ENCODE measurements around the gene SPATS2. TPM values are rescaled to one million over a fixed set of nuclear protein-coding genes. Genes with fewer than 3 reads are reported as not detected.

The SPATS2 gene
- total RNA-seq, 1 donor from 2014 or later = 7.0 TPM

- intact Hi-C loops (cut with DNase I) = no loop called here
- no peak for ATAC-seq (ENCODE audit: poor library complexity)
- DNase-seq = no peak
Observed at GRCh38 chr12:49556391-49557186, 189.3 kb downstream of the SPATS2 start.

- DNase-seq (no peak), ATAC-seq (ENCODE audit: poor library complexity) (no peak)
- intact Hi-C loops (cut with DNase I) = no loop called here
Observed at GRCh38 chr12:49557187-49557916, 190.1 kb downstream of the SPATS2 start.

- DNase-seq = no peak
- intact Hi-C loops (cut with DNase I) = no loop called here
- ATAC-seq (ENCODE audit: poor library complexity) = peak; percentile 29
Observed at GRCh38 chr12:49557917-49558215, 190.6 kb downstream of the SPATS2 start.

- no peak for DNase-seq
Observed at GRCh38 chr12:49558526-49558925, 191.3 kb downstream of the SPATS2 start.

GRCh38 chr12:49559011-49559675 lies 191.9 kb downstream of the SPATS2 start:
- ATAC-seq (ENCODE audit: poor library complexity) = no peak
- intact Hi-C loops (cut with DNase I) = no loop called here
- DNase-seq = no peak

More at GRCh38 chr12:49558526-49558925, 191.3 kb downstream of the SPATS2 start:
- no peak for ATAC-seq (ENCODE audit: poor library complexity)
- intact Hi-C loops (cut with DNase I) = no loop called here

- DNase-seq = no peak
- intact Hi-C loops (cut with DNase I) = no loop called here
- no peak for ATAC-seq (ENCODE audit: poor library complexity)
Observed at GRCh38 chr12:49560695-49561094, 193.4 kb downstream of the SPATS2 start.

- intact Hi-C loops (cut with DNase I) = no loop called here
- ATAC-seq (ENCODE audit: poor library complexity) (no peak), DNase-seq (no peak)
Observed at GRCh38 chr12:49562233-49562632, 195.0 kb downstream of the SPATS2 start.

GRCh38 chr12:49562831-49563230 lies 195.6 kb downstream of the SPATS2 start:
- no peak for DNase-seq
- intact Hi-C loops (cut with DNase I) = no loop called here
- ATAC-seq (ENCODE audit: poor library complexity) = no peak

- ATAC-seq (ENCODE audit: poor library complexity) (no peak), DNase-seq (no peak)
- intact Hi-C loops (cut with DNase I) = no loop called here
Observed at GRCh38 chr12:49563951-49564685, 196.9 kb downstream of the SPATS2 start.

- DNase-seq (no peak), ATAC-seq (ENCODE audit: poor library complexity) (peak; percentile 74)
- intact Hi-C loops (cut with DNase I) = no loop called here
Observed at GRCh38 chr12:49564686-49565405, 197.6 kb downstream of the SPATS2 start.

- intact Hi-C loops (cut with DNase I) = no loop called here
- ATAC-seq (ENCODE audit: poor library complexity) = no peak
- DNase-seq = no peak
Observed at GRCh38 chr12:49565406-49566265, 198.4 kb downstream of the SPATS2 start.

GRCh38 chr12:49566361-49566760 lies 199.1 kb downstream of the SPATS2 start:
- intact Hi-C loops (cut with DNase I) = no loop called here
- DNase-seq (no peak), ATAC-seq (ENCODE audit: poor library complexity) (no peak)

GRCh38 chr12:49567302-49567610 lies 200.0 kb downstream of the SPATS2 start:
- intact Hi-C loops (cut with DNase I) = no loop called here
- ATAC-seq (ENCODE audit: poor library complexity) (peak; percentile 0), DNase-seq (no peak)

GRCh38 chr12:49567611-49568441 lies 200.6 kb downstream of the SPATS2 start, which contains the start of gene MCRS1:
Gene MCRS1, minus strand, starts transcription at chr12:49568142. Its CDS starts 1,411 bp downstream, at chr12:49566731.
- DNase-seq (peak; percentile 92), ATAC-seq (ENCODE audit: poor library complexity) (peak; percentile 87)
- intact Hi-C loops (cut with DNase I) = no loop called here

- DNase-seq = no peak
- intact Hi-C loops (cut with DNase I) = no loop called here
- peak; percentile 6 for ATAC-seq (ENCODE audit: poor library complexity)
Observed at GRCh38 chr12:49568442-49569162, 201.3 kb downstream of the SPATS2 start.
